GM21447 (cell line): ENCODE measurements around the gene PLCE1.
A peak's percentile ranks its signal among the peaks of the same experiment; 100 is the strongest.
"Not testable (repeated sequence)": the region's sequence is repeated elsewhere in the genome, so short reads cannot be mapped to it uniquely, and the experiment has no call there.

Experiments used
- ATAC-seq: cut with Tn5 transposase; IDR thresholded peaks from one replicate; pipeline ENCODE4 v1.9.1; 2021; ENCODE audit not compliant: unreplicated experiment

PLCE1 gene

DNA sequence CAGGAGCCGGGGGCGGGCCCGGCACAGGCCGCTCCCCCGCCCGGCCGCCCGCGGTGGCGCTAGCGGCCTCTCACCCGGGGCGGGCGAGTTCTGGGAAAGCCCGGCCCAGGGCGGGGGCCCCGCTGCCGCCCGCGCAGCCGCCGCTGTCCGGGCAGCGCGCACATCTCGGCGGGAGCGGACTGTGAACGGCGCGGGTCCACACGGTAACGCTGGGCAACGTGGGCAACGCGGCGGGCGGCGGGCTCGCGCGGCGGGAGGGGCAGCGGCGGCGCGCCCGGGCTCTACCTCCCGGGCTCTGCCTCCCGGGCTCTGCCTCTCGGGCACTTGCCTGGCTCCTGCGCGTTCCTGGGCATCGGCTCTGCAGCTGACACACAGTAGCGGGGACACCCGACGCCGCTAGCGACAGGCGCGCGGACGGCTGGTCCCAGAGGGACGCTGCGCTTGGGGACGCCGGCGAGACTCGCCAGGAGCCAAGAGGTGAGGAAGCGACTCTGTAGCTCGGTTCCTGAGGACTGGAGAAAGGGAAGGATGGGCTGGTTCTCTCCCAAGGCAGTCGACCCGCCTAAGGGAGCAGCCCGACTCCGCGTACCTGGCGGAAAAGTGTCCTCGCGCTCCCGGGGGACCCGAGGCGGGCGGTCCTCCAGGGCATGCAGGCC is at the start of gene PLCE1:
TSS of gene PLCE1 (plus strand) at position 150 of the 656 bp plus-strand sequence. CDS start 37,116 bp downstream, outside the sequence.
- peak; percentile 45 for ATAC-seq

DNA sequence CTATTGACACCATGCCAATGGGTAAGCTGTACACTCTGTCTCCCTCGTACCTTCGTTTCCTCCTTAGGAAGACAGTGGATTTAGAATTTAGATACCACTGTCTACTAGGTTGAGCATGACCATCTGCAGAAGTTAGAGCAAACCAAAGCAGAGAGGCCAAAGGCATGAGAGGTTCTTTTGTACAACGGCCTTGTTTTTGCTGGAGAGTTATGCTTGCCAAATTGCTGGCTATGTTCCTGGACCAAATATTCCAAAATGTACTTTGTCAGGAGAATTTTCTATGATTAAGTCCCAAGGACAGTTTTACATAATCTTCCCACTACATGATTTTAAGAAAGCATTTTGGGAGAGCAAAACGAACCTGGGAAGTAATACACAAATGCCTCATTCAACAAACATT is 47.9 kb upstream of the PLCE1 start:
- ATAC-seq, result no peak

DNA sequence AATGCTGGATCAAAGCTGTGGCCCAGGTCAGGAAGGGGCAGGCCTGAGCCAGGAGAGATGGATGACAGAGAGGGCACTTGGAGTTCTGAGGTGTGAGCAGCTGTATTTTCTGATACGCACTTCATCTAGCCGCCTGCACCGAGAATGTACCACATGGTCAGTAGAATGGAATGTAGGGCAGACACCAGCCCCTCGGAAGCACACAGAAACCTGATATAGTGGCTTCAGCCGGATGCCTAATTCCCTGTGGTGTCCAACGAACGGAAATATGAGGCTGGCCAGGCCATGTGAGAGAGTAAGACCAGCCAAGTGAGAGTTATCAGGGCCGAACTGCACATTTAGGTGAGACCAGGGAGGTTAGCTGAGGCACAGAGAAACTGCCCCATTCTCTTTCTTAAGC is 46.7 kb upstream of the PLCE1 start:
- ATAC-seq, result no peak

DNA sequence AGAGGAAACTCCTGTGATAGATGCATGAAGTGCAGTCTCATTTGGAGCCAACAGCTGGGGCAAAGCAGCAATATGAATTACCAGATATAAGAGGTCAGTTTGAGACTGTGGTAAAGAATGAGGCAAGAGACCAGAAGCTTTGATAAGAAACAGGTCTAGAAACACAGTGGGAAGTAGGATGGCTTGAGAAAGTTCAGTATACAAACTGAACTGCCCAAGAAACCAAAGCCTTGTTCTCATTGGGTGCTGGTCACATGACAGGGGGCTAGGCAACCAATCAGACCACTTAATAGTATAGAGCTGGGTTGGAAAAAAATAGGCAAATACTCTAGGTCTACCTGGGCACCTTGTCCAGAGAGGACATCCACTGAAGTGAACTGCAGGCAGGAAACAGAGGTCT is 46.2 kb upstream of the PLCE1 start:
- no peak for ATAC-seq

DNA sequence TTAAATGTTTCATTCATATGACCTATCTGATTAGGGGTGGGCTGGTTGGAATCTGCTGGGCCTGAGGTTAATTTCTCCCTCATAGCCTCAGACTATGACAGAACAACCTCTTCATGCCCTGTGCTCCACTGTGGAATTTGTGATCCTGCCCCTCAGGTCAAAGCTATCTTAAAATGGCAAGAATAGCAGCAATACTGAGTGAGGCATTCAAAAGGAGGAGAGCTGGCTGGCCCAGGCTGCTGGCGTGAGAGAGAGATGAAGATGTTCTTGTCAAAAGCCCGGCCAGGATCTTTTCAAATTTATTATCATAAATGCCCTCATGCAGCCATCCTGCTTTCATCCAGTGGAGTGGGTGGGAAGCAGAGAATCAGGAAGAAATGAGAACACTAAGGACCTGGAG is 41.8 kb upstream of the PLCE1 start:
- no peak for ATAC-seq

DNA sequence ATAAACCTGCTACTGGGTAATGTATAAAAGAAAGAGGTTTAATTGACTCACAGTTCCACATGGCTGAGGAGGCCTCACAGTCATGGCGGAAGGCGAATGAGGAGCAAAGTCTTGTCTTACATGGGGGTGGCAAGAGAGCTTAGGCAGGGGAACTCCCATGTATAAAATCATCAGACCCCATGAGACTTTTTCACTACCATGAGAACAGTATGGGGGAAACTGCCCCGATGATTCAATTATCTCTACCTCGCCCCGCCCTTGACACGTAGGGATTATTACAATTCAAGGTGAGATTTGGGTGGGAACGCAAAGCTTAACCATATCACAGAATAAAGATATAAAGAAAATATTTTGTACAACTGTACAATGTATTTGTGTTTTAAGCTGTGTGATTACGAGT is 39.4 kb upstream of the PLCE1 start:
- no peak for ATAC-seq

DNA sequence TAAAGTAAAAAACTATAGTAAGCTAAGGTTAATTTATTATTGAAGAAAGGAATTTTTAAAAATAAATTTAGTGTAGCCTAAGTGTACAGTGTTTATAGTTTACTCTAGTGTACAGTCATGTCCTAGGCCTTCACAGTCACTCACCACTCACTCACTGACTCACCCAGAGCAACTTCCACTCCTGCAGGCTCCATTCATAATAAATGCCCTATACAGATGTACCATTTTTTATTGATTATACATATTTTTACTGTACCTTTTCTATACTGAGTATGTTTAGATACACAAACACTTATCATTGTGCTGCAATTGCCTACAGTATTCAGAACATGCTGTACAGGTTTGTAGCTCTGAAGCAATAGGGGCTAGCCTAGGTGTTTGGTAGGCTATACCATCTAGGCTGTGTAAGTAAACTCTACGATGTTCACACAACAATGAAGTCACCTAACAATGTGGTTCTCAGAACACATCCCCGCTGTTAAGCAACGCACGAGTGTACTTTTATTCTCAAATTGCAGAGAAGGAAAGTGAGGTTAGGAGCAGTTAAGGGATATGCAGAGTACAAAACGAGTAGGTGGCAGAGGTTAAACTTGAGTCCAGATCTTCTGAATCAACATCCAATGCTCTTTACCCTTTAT is 38.9 kb upstream of the PLCE1 start:
- ATAC-seq, result no peak

DNA sequence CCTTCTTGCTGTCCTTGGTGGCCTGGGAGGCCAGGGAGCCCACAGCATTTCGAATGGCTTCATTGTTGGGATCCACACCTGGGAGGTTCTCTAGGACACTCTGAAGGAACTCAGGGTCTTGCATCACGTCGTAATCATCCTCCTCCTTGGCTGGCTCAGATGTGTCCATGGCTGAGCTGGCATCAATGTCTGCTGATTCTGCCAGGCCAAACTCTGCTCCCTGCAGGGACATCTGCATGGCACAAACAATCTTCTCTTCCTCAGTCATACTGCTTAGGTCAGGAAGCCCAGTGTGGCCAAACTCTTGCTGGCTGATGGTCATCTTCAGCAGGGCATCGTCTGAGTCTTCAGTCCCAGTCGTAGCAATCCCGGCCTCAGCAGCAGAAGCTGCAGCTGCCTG is 34.9 kb upstream of the PLCE1 start:
- no peak for ATAC-seq

DNA sequence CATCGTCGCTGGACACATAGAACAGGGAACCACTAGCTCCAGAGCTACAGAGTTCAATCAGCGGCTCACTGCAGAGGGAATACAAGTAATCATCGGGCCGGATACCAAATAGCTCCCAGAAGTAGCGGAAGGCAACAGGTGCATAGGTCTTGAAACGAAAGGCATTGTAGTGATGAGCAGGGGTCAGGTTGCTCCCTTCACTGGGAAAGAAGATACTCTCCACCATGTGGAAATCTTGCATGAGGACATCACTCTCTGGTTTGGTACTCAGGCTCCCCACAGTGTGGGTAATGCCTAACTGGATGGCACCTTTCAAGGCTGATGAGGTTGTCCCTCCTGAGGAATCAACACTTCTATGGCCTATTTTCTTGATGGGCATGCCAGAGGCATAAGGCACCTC is 32.7 kb upstream of the PLCE1 start:
- ATAC-seq, result not testable (repeated sequence)

DNA sequence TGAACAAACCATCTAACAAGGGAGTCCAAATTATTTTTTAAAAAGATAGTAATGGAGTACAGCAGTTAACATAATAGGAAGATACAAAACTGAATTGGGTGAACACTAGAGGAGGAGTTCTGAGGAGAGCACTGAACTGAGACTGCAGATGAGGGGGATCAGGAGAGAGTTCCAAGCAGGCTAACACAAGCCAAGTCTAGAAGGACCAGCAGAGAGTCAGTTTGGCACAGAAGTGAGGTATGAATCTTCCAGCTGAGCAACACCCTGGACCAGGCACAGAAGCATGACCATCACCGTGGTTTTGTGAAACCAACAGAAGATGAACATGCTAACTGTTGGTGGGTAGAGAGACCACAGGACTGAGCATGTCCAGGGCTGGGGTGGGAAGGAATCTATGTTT is 30.8 kb upstream of the PLCE1 start:
- no peak for ATAC-seq

DNA sequence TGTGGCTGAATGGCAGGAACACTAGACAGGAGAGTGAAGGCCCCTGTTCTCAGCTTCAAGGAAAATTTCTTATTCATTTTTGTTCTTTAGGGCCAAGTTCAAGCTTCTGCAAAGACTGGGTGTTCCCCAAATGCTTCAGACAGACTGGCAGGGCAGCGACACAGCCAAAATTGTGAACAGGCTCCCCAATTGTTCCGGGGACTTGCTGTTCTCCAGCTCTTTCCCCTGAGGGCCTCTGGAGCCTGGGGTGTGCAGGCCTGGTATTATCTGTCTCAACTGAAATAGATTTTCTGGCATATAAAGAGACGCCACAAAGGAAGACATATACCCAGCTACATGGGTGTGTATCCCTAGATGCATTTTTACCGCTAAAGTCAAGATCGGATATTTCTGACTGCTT is 30.3 kb upstream of the PLCE1 start:
- no peak for ATAC-seq

DNA sequence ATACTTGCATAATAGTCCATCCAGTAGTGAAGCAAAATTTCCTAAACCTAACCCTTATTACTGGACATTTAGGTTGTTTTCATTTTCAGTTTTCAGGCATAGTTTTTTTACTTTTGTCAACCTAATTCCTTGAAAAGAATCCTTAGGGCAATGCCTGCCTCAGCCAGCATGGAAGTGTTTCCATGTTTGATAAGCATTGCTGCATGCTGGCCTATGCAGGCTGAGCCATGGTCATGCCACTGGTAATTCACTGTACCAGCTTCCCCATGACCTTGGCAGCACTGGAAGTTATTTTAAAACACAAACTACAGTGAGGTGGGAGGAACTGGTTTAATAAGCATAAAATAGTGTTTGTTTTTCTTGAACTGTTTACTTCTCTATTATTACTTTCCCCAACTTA is 27.8 kb upstream of the PLCE1 start:
- no peak for ATAC-seq

DNA sequence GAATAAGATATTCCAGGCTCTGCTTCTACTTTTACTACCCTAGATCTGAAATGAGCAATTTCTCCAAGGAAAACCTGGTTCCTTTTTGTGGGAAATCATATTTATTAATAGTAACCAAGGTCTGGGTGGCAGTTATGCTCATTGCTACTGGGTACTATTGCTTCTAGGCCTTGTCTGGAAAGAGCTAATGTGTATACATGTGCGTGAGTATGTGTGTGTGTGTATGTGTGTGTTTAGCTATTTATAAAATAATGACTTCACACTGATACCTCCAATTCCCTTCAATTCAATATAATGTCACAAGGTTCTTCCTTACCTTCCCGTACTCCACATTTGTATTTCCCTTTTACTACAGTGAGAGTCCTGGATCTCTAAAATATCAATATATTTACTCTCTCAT is 26.0 kb upstream of the PLCE1 start:
- ATAC-seq, result no peak

DNA sequence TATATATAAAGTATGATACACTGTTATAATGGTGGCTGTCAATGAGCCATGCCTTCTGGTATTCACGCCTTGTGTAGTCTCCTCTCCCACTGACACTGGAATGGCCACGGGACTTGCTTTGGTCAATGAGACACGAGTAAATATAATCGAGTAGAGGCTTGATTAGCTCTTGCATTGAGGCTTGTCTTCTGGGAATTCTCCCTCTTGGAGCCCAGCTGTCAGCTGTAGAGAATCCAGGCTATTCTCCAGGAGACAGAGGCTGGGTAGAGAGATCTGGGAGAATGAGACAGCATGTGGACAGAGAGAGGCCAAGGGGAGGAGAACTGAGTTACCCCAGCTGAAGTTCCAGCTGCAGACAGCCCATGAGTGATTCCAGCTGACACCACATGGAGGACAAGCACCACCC is 25.2 kb upstream of the PLCE1 start:
- ATAC-seq, result no peak

DNA sequence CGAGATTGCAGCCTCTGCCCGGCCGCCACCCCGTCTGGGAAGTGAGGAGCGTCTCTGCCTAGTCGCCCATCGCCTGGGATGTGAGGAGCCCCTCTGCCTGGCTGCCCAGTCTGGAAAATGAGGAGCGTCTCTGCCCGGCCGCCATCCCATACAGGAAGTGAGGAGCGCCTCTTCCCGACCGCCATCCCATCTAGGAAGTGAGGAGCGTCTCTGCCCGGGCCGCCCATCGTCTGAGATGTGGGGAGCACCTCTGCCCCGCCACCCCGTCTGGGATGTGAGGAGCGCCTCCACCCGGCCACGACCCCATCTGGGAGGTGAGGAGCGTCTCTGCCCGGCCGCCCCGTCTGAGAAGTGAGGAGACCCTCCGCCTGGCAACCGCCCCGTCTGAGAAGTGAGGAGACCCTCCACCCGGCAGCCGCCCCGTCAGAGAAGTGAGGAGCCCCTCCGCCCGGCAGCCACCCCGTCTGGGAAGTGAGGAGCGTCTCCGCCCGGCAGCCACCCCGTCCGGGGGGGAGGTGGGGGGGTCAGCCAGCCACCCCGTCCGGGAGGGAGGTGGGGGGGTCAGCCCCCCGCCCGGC is 23.2 kb upstream of the PLCE1 start:
- not testable (repeated sequence) for ATAC-seq

DNA sequence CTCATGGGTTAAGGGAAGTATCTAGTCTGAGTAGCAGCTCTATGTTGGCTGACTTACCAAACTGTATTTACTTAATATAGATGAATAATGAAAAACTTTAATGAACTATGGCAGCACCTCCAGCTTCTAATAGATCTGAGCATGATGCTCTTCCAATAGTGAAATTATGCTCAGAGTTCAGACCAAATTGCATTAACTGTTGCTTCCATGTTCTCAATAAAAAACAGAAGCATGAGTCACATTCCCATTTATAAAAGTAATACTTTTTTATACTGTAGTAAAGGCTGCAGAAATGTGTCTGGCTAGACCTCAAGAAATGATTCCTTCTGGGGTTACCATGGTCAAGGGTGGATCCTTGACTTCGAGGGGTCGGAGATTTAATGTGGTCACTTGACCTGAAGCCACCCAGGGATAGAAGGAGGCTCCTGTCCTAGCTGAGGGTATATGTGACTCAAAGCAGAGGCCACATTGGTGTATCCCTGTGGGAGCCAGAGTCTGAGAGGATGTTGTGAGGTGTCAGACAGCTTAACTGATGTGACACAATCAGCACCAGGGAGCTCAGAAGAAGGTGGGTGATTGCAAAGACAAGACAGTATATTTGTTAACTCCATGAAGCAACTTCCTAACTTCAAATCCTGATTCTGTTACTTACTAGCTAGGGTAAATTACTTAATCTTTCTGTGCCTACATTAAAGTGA is 19.8 kb upstream of the PLCE1 start:
- no peak for ATAC-seq

DNA sequence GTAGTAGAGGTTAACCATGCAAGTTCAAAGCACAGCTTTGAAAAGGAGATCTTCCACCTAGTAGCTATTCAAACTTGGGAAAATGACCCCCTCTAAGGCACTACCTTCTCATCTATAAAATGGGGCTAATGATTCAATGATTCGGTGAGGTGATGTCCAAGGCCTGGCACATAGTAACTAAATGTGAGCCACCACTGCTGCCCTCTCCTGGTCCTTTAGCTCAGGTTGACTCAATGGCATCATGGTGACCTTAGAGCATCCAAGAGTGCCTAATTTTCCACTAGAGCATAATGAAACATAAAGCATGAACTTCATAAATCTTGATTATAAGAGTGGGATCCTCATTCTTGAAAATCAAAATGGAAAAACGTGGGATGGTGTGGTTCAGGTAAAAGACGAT is 16.3 kb upstream of the PLCE1 start:
- no peak for ATAC-seq

DNA sequence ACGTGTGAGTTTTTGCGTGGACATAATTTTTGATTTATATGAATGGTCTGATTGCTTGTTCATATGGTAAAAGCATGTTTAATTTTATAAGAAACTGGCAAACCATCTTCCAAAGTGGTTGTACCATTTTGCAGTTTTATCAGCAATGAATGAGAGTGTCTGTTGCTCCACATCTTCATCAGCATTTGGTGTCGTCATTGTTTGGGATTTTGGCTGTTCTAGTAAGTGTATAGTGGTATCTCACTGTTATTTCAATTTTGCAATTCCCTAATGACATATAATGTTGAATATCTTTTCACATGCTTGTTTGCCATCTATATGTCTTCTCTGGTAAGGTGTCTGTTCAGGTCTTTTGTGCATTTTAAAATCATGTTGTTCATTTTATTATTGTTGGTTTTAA is 13.2 kb upstream of the PLCE1 start:
- no peak for ATAC-seq

DNA sequence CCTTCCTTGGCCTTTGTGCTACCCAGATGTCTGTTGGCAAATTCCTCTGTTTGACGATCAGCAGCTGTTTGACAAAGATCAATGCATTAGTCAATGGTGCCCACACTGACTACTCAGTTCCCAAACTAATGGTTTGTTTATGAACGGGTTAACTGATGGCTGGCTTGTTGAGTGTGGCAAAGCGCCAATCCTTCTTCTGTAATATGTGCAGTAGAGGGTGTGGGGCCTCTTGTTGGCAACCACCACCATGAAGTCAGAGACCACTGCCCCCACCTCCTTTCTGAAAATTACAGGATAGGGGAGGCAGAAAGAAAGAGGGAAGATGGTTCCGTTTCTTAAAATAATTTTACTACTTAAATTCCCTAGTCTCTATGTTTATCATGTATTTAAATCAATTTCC is 2.6 kb upstream of the PLCE1 start:
- ATAC-seq, result no peak

DNA sequence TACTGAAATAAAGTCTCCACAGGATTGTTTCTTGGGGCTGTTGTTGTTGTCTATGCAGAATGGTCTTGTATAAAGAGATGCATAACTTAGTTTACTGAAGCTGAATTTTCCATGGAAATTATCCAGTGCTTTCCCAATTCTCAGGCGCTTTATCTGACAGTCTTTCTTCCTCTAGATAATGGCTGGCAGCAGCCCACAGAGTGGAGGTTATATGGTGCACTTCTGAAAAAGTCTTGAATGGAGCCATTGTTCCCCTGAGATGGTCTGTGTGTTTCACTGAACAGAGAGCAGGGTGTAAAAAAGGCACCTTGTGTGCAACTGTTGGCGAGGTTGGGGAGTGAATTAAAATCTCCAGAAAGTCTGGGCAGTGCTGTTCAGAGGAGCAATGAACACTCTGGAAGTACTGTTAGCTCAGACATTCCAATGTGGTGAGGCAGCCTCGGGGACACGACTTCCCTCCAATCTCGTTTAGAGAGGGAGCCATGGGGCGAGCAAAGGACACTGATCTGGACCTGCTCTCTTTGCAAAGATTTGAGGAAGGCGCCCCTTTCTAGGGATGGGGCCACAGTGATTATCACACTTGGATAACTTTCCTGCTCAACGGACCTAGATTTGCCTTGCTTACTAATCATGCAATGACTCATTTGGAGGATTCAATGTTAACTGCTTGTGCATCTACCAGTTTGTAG is 2.0 kb upstream of the PLCE1 start:
- no peak for ATAC-seq

DNA sequence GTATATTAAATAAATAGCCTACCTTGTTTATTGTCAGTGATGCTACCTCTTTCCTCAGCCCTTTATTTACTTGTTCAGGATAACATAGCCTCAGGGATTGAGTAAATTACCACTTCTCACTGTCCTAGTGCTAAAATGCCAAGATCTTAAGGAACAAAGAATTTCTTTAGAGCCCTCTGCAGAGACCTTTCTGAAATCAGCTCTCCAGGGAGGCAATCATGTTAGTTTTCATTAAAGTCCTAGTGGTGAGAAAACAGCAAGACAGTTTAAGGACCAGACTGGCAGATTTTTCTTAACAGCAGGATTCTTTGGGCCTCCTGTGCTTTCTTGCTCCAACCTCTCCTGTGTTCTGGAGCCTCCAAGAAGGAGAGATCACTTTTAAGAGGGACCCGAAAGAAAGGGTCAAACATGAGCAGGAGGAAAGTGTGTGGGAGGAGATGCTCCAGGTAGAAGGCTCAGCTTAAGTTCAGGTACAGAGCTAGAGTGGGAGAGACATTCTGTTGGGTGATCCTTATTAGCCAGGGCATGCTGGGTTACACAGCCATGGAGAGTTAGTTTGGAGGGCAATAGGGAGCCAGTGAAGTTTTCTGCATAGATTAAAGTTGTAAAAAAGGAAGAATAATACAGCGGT is 1.2 kb upstream of the PLCE1 start:
- no peak for ATAC-seq
